Heart left ventricle (tissue), 16 donors: Measurements from ENCODE around the gene APMAP. TPM values are rescaled to one million over a fixed set of nuclear protein-coding genes. Genes with fewer than 3 reads are reported as not detected.

Experiments
- ATAC-seq, 4 donors: fragments of 200-7000 bp; cut with Tn5 transposase; one replicate each; pipeline ENCODE4 v1.9.1; 2020 to 2022; ENCODE audit warnings: moderate library complexity in 4 of 4, mild to moderate bottlenecking in 3 of 4, moderate number of reproducible peaks in 1 of 4
- DNase-seq, 5 donors: peaks; one replicate each; pipeline ENCODE4 v3.0.0-alpha.2; 2020
- H3K27ac ChIP-seq, 12 donors: fragments of 200-600 bp; sonication (generic) in 4 of 12; one replicate each; pipeline versions ENCODE4 v1.5.0 to v1.8.0; 2016 to 2022; ENCODE audit warnings: mild to moderate bottlenecking in 2 of 12
- H3K27me3 ChIP-seq, 9 donors: fragments of 200-600 bp; sonication (generic) in 2 of 9; one replicate each; pipeline versions ENCODE4 v1.5.1 to v1.8.0; 2016 to 2022; ENCODE audit warnings: mild to moderate bottlenecking in 3 of 9
- H3K36me3 ChIP-seq, 9 donors: fragments of 200-600 bp; sonication (generic) in 2 of 9; one replicate each; pipeline versions ENCODE4 v1.5.0 to v1.8.0; 2018 to 2022; ENCODE audit warnings: mild to moderate bottlenecking in 2 of 9
- H3K4me1 ChIP-seq, 12 donors: fragments of 200-600 bp; sonication (generic) in 4 of 12; one replicate each; pipeline versions ENCODE4 v1.5.0 to v1.8.0; 2016 to 2022; ENCODE audit warnings: mild to moderate bottlenecking in 3 of 12
- H3K4me3 ChIP-seq, 12 donors: fragments of 200-600 bp; sonication (generic) in 4 of 12; one replicate each; pipeline versions ENCODE4 v1.5.0 to v1.8.0; 2017 to 2022; ENCODE audit warnings: mild to moderate bottlenecking in 9 of 12, moderate library complexity in 4 of 12
- H3K9me3 ChIP-seq, 12 donors: fragments of 200-600 bp; sonication (generic) in 4 of 12; one replicate each; pipeline versions ENCODE4 v1.5.0 to v1.8.0; 2016 to 2022; ENCODE audit warnings: mild to moderate bottlenecking in 1 of 12
- POLR2A ChIP-seq, 2 donors: fragments of 450-650 bp; IDR thresholded peaks; one replicate each; pipeline ENCODE4 v1.6.1; 2017; ENCODE audit warnings: antibody characterized with exemption in 2 of 2, mild to moderate bottlenecking in 2 of 2, moderate library complexity in 2 of 2
- WGBS, 4 donors: extraction: QIAGEN DNeasy Blood & Tissue Kit in 2 of 4; methylation state at CpG; one replicate each; pipeline versions ENCODE4 v1.1.5 to v1.1.7; 2013 to 2018; 5-methylcytosine and 5-hydroxymethylcytosine counted together
- intact Hi-C, 10 donors: fragments of 100-400 bp; cut with DNase I; formaldehyde crosslinking; loops; one replicate each; pipeline versions ENCODE4 v1.11.1 to v1.14.2; 2022
- polyA plus RNA-seq, 2 donors: library from polyadenylated mRNA; stranded (reverse); fragments of 200-250 nt; gene quantifications; one replicate each; pipeline ENCODE4 v1.2.3, GENCODE V29; 2013
- total RNA-seq, 9 donors: library from RNA; depleted of rRNA in 2 of 9; stranded (reverse); fragments of >200 nt in 2 of 9; fragmentation: NEBNext Ultra II Directional in 3 of 9; extraction: Animal tissue kit (Norgen Biotek cat#: 25700) in 3 of 9; gene quantifications; one replicate each; pipeline versions ENCODE4 v1.1.0 to v1.2.4, GENCODE V29; 2016 to 2023
- TF ChIP-seq, protein P1 (sequence below), 12 donors: fragments of 200-600 bp; sonication (generic) in 4 of 12; IDR thresholded peaks; one replicate each; pipeline versions ENCODE4 v1.5.0 to v1.8.0; 2018 to 2022; ENCODE audit warnings: antibody characterized with exemption in 12 of 12, mild to moderate bottlenecking in 5 of 12
- donor health status: ischemic (EF 13 %, LVEDD 7.1; RV severe dilation, severe dysfunction).
- donor health status: healthy with polysubstance abuse.
- donor health status: DM: no; HTN: yes; CAD: no.
- donor health status: DM: no; HTN: no; CAD: no.
- donor health status: ischemic (EF 25% LVEDD 6.9; RV normal size, moderate dysfunction).
- donor health status: ischemic (EF 25% LVEDD 5.7; RV mildly dilated, moderate dysfunction).
- donor health status: healthy.
- donor health status: DM: yes; HTN: yes; CAD: no.
- donor health status: ischemic (EF 35%, LVEDD 5.7; RV mildly dilated, moderate dysfunction).
- donor health status: nonischemic (EF 11% LVEDD 7.7; RV severe dilation, severe dysfunction).
- donor health status: DM: yes; HTN: yes; CAD: no.
- donor health status: PGD.
- donor health status: ischemic (EF 29% LVEDD 5.4; RV normal size, mild dysfunction).
- donor health status: nonischemic (EF 23%, LVEDD 6.1; RV moderate dilation, normal function).

APMAP gene
- total and polyA plus RNA-seq, 11 donors: 16.2 to 61.3 (median 31.9) TPM

DNA sequence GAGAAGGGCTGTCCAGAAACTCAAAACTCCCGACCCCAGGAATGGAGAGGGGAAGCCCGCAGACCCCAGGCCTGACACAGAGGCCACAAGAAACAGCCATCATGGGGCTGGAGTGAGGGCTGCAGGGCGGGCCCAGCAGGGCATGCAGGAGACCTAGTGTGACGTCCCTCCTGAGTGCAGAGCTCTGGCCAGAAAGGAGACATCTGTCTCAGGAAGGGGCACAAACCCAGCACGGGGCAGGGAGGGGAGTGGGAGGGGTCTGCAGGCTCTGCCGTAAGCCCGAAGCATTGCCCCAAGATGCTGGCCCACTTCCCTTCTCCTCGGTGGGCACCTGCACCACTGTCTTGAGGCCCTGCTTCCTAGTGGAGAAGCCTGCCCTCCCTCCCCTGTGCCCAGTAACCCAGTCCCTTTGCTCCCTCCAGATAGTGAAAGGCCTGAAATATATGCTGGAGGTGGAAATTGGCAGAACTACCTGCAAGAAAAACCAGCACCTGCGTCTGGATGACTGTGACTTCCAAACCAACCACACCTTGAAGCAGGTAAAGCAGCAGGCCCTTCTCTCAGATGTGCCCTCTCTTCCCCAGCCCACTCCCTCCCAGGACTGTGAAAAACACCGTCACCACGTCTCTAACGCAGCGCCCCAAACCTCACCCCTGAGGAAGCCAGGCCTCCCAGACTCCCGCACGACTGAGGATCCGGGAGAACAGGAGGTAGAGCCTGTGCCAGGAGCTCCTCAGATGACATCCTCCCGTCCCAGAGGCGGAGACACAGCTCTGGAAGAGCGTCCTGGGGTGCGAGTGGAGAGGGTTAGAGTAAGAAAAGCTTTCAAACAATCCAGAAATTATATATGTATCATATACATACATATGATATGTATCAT, 33.8 kb downstream of the APMAP start:
- ATAC-seq: no peak
- Histone ChIP-seq H3K27me3 (no peaks in the 10 kb centered on the region), H3K9me3 (no peaks in the 10 kb centered on the region), H3K4me3 (no peak overlapping the region), H3K27ac (peak overlapping the region in 1 of 12 donors; percentile 32), H3K4me1 (peaks cover 0 to 20% (median 0%) of the 10 kb centered on the region in 12 donors), H3K36me3 (peaks cover 0 to 75% (median 41%) of the 10 kb centered on the region in 9 donors)
- TF ChIP-seq POLR2A (IDR thresholded peaks at IDR 0.05): no peak
- WGBS, 4 donors: 76 to 83% (median 78%) methylated on average over 19 to 20 of the region's 20 CpGs
- intact Hi-C loops: no loop called here
- DNase-seq: no peak

DNA sequence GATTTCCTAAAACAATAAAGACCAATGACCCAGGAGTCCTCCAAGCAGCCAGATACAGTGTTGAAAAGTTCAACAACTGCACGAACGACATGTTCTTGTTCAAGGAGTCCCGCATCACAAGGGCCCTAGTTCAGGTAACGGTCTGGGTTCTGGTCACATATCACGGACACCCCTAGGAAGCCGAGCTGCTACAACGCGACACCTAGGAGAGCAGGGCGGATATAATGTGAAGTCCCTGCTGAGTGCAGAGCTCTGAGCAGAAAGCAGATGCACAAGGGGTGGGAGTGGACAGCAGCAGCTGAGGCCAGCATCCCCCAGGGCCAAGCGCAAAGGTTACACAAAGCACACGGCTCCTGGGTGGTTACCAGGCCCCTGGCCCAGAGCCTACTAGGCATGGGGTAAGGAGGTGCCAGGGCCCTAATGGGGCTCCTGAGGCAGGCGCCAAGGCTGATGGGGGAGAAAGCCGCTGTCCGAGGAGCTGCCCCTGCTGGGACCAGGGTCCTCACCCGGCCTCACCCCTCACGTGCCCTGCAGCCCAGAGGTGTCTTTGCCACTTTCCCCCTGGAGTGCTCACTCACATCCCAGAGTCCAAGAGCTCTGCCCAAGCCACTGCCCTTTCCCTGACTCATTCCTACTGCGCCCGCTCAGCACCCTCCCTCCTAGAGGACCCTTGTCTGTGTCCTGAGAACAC, 35.1 kb downstream of the APMAP start:
- H3K27me3 ChIP-seq: no peaks in the 10 kb centered on the region
- H3K4me3 ChIP-seq: no peak overlapping the region
- intact Hi-C loops: no loop called here
- 89 to 94% (median 92%) methylated on average over 11 to 18 of the region's 18 CpGs for WGBS, 4 donors
- H3K4me1 ChIP-seq: peaks cover 0 to 33% (median 0%) of the 10 kb centered on the region in 12 donors
- TF ChIP-seq, protein P1, sequence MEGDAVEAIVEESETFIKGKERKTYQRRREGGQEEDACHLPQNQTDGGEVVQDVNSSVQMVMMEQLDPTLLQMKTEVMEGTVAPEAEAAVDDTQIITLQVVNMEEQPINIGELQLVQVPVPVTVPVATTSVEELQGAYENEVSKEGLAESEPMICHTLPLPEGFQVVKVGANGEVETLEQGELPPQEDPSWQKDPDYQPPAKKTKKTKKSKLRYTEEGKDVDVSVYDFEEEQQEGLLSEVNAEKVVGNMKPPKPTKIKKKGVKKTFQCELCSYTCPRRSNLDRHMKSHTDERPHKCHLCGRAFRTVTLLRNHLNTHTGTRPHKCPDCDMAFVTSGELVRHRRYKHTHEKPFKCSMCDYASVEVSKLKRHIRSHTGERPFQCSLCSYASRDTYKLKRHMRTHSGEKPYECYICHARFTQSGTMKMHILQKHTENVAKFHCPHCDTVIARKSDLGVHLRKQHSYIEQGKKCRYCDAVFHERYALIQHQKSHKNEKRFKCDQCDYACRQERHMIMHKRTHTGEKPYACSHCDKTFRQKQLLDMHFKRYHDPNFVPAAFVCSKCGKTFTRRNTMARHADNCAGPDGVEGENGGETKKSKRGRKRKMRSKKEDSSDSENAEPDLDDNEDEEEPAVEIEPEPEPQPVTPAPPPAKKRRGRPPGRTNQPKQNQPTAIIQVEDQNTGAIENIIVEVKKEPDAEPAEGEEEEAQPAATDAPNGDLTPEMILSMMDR (IDR thresholded peaks at IDR 0.05): no peak
- no peak for TF ChIP-seq POLR2A (IDR thresholded peaks at IDR 0.05)
- H3K9me3 ChIP-seq: no peaks in the 10 kb centered on the region
- no peak overlapping the region for H3K27ac ChIP-seq
- ATAC-seq (no peak), DNase-seq (no peak)
- H3K36me3 ChIP-seq: peaks cover 0 to 62% (median 28%) of the 10 kb centered on the region in 9 donors

DNA sequence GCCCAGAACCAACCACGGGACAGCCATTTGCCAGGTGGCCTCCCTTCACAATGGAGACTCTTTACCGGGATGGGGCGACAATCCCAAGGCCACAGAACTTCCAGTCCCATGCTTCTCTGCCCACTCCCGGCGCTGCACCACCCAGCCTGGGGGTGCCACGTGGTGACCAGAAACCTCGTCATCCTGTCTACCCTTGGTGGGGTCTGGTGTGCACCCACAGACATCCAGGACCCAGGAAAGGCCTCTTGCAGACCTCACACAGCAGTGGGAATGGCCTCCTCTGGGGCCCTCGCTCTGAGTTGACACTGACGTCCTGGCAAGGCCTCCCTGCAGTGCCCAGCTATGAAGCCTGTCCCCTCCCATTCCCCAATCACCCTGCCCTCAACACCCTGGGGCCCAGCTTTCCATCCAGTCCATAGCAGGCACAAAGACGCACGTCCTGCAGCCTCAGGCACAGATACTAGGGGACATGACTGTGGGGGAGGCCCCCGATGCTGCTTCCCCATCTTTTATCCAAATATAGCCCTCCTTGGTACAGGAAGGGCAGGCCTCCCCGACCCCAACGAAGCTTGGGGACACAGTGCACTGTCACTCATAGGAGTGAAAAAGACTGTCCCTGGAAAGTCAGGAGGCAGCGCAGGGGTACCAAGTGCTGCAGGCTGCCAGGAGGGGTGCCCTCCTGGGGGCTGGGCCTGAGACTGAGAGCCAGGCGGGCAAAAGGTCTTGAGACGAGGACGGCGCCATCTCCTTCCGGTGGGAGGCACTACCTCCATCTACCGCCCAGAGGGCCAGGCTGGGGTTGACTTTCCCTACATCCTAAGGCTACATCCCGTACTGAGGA, 36.3 kb downstream of the APMAP start:
- Histone ChIP-seq H3K9me3 (no peaks in the 10 kb centered on the region), H3K27me3 (no peaks in the 10 kb centered on the region), H3K36me3 (peaks cover 0 to 53% (median 21%) of the 10 kb centered on the region in 9 donors), H3K4me1 (peaks cover 0 to 41% (median 0%) of the 10 kb centered on the region in 12 donors), H3K4me3 (no peak overlapping the region), H3K27ac (peak overlapping the region in 1 of 12 donors; percentile 32)
- 92 to 96% (median 94%) methylated on average over 19 to 22 of the region's 22 CpGs for WGBS, 4 donors
- intact Hi-C loops: no loop called here
- TF ChIP-seq, protein P1 (IDR thresholded peaks at IDR 0.05): no peak
- no peak for TF ChIP-seq POLR2A (IDR thresholded peaks at IDR 0.05)
- DNase-seq: no peak
- ATAC-seq: no peak

DNA sequence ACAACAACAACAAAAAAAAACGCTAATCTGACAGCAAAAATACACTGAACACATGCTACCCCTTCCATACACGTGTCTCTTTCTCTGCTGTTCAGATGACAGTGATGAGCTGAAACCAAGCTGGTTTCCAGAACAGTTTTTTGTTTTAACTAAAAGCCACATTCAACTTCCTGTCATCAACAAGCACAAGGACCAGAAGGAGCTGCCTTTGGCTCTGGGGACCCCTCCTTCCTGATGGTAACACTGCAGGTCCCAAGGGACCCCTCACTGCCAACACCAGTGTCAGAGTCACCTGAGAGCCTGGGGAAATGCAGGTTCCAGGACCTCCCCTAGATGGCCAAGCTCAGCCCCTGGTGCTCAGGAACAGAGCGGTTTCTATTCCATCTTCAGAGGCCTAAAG, 37.5 kb downstream of the APMAP start:
- peaks cover 0 to 42% (median 0%) of the 10 kb centered on the region in 12 donors for H3K4me1 ChIP-seq
- H3K4me3 ChIP-seq: no peak overlapping the region
- DNase-seq (no peak), ATAC-seq (no peak)
- TF ChIP-seq, protein P1 (IDR thresholded peaks at IDR 0.05): no peak
- no peak for TF ChIP-seq POLR2A (IDR thresholded peaks at IDR 0.05)
- H3K9me3 ChIP-seq: no peaks in the 10 kb centered on the region
- WGBS, 4 donors: 60 to 77% (median 72%) methylated on average over 3 of the region's 3 CpGs
- peaks cover 0 to 8% (median 0%) of the 10 kb centered on the region in 9 donors for H3K27me3 ChIP-seq
- intact Hi-C loops: no loop called here
- peaks cover 0 to 41% (median 12%) of the 10 kb centered on the region in 9 donors for H3K36me3 ChIP-seq
- H3K27ac ChIP-seq: peak overlapping the region in 1 of 12 donors; percentile 83
